HG02938 (cell line): ENCODE results near the gene MID1.

Experiments used
- ATAC-seq: cut with Tn5 transposase; IDR thresholded peaks from one replicate; pipeline ENCODE4 v1.9.1; 2021; ENCODE audit warnings: mild to moderate bottlenecking, moderate library complexity; ENCODE audit not compliant: unreplicated experiment

The MID1 gene

DNA sequence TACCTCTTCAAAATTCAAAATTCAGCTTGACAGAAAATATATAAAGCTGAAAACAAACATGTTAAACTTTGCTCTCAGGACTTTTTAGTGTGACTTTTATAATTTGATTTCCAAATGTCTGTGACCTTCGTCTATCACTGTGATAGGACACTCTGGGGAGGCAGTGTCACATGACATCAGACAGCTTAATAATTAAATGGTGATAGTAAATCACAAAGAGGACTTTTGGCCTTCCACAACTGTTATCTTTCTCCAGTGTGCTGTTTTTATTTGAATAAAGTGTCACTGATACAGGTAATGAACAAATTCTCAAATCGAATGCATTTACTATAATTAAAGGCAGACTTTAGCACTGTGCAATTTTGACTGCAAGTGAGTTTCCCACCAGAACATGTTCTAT, 83.1 kb downstream of the MID1 start:
- no peak for ATAC-seq

DNA sequence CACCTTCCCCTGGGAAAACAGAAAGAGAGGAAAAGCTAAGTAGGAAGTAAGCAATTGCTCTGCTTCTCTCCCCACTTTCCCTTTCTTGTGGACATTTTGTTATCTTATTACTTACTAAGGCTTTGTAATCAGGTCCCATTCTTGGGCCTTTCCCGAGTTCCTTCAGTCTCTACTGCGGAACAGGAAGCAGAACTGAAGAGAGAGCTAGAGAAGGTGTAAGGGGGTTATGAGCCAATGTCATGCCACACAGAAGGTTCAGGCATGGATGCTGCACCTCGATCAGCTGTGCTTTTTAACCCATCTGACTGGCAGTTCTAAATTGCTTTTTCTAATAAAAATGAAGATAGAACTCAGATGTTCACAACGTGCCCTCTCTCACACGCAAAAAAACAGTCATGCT, 83.6 kb downstream of the MID1 start:
- no peak for ATAC-seq

DNA sequence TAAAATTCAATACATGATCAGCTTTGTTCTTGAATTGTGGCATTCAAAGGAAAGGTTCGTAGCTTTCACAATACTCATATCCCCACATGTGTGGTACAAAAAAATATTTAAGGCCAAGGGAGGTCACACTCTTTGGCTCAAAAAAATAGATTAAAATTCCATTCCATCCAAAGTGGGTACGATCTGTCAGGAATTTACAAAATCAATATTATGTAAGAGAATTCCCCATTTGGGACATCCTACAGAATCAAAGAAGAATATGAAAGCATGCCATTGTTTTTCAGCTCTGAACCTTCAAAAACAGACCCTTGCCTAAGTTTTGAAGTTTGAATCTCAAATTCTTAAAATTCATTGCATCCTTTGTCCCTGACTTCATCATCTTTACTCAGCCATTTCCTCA, 85.8 kb downstream of the MID1 start:
- ATAC-seq: no peak

DNA sequence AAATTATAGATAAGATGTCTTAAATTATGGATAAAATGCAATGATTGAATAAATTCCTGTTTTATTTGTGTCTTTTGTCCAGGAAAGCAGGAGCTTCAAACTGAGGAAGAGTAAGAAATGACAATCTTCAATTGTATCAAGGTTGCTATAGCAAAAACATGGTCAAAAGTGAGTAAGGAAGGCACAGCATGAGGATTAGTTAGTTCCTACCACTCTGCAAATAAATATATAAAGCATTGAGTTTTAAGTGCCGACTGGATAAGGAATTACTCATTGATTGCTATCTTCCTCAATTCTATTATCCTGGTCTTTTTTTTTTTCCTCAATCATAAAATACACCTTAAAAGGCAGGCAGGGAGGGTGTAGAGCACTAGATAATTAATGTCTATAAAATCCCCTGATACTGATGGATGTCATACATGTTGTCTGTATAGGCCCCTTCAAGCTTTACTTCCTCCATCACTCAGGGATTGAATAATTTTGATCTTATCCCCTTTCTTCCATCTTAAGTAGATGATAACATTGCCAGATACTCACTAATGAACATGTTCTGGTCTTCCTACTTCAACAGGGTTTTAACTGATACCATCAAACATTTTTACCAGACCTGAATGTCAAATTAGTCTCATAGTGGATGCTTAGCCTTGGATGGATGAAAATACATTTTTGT, 86.6 kb downstream of the MID1 start:
- no peak for ATAC-seq

DNA sequence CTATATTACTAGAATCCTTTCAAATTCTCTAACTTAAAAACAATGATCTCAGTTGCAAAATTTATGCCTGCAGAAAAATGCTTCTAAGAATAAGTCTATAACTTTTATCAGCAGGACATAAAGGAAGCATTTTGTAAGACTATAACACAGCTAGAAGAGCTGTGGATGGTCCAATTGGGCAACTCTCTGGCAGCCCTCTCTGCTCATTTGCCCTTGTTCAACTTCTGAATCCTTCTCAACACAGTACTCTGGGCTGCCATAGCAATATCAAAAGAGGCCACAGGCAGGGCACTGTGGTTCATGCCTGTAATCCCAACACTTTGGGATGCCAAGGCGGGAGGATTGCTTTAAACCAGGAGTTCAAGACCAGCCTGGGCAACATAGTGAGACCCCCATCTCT, 88.5 kb downstream of the MID1 start:
- no peak for ATAC-seq

DNA sequence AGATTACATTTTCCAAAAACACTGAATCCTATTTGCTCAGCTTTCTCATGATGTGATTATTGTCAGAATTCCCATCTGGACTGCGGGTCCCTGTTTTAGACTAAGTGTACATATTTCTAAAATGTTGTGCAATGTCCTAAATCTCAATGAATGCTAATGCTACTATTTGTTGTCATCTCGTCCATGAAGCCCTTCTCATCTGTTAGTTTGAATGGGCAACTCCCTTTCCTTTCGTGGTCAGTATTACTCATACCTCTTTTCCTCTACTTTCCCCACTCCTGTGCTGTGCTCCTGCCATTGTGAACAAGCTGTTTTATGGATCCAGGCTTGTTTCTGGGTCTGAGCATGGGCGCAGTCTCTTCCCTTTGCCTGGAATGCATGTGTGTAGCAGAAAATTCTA, 91.0 kb downstream of the MID1 start:
- no peak for ATAC-seq

DNA sequence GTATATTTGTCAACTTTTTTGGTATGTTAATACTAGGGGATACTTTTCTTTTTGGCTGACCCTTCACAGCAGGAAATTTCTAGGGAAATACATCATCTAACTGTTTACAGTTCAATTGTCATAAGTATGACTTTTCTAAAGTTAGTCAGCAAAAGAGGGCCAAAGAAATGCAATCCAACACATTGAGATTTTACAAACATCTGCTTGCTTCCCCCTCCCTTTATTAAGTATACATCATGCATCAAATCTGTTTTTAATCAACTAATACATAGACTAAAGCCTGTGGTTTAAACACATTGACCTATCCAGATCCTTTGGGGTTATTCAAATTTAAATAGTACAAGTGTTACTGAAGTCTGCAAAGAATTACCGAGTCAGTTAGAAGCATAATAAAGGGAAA, 93.9 kb downstream of the MID1 start:
- ATAC-seq: no peak

DNA sequence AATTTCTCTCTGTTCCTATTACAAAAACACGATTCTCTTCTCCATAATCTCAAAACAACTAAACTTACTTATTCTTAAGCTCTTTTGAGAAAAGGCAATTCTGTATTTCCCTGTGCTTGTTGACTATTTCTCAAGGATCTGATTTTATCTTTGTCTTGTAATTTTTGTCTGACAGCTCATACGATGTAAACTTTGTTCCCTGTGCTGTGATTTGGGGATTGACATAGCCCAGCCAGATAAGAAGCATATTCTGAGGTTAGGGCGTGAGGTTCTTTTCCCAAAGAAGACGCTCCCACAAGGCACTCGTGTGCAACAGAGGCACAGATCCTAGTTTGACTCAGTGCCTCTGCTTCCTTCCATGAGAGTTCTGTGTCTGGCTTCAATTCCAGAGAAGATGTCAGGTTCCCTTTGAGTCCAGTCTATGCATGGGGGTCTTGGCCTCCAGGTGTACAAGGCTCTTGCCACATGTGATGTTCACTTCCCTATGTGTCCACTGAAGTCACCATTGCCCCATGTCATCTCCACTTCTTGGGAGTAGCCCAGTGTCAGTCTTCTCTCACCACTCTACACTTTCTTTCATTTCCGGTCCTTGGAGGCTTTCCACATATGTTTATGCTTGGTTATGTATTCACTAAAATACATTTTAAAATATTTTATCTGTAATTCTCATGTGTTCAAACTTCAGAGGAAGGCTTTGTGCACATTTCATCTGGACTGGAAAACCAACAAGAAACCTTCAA, 94.8 kb downstream of the MID1 start:
- ATAC-seq: no peak

DNA sequence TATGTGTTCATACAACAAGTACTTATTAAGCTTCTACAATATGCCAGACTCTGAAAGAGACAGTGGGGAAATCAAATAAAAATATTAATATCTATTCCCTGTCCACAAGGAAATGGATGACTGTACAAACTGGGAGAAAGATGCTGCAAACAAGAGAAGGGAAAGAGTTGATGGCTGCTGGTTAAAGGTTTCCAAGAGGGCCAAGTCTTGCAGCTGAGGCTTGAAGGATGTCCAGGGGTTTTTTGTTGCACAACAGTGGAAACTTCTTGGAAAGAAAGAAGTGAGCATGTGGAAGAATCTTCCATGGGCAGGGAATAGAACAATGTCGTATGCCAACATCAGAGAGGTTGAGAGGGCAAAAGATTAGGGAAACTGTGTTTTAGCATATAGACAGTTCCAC, 95.8 kb downstream of the MID1 start:
- no peak for ATAC-seq

DNA sequence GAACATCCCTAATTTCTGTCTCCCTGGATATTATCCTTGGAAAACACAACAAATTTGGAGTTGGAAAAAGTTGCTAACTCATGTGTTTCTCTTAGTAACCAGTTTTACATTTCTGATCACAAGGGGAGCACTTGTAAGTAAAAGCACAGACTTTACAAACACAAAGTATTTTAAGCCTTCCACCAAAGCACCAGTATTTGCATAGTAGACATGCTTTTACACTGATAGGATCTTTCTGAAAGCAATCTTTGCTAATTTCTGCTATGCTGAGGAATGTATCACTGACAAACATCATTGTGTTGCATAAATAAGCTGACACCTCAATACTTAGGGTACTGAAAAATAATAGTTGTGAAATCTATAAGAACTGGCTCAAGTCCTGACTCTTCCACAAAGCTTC, 100.6 kb downstream of the MID1 start:
- ATAC-seq: no peak

DNA sequence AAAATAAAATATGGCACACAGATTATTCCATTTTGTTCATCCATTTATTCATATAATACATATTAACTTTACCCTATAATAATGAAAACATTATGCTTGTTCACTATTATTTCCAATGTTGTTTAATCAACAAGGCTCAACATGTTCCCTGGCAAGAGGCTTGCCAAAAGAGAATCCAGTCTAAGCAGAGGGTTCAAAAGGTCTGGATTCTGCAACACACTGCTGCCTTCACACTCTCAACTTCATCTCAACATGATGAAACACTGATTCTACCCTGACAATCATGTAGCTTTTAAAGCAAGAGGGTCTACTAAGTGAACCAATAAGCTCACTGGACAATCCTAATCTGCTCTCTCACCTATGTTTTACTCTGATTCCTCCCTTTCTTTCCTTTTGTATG, 101.1 kb downstream of the MID1 start:
- no peak for ATAC-seq

DNA sequence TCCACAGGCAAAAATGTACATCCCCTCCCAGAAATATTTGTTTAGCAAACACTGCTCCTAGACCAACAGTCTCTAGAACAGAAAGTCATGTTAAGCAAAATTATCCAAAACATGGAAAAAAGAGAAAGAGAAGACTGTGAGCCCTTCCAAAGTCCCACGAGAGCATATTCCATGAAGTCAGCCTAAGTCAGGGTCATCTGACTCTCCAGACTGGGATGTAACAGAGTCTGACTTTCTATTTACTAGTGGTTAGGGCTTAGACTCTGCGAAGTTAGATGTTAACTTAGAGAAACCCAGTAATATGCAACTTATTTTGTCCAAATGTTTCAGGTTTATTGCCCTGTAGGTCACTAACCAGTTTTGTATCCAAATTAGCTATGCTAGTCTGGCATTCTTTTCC, 102.3 kb downstream of the MID1 start:
- no peak for ATAC-seq

DNA sequence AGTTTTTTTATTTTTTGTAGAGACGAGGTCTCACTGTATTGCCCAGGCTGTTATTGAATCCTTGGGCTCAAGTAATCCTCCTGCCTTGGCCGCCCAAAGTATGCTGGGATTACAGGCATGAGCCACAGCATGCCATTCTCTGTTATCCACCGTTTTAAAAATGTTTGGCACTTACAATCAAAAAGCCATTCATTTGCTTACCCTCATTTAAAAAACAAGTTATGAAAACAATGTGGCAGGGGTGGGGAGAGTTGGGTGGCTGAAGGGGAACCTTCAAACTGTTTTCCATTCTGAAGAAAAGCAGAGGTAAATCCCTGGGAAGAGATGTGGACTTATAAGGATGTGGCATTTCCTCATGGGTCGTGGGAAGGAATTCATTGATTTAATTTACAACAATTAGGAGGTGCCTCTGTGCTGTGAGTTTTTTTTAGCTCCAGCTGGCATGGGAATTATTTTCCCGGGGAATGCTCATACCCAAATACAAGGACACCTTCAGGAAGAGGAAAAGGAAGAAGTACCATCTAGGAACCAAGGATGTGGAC, 103.5 kb downstream of the MID1 start:
- no peak for ATAC-seq

DNA sequence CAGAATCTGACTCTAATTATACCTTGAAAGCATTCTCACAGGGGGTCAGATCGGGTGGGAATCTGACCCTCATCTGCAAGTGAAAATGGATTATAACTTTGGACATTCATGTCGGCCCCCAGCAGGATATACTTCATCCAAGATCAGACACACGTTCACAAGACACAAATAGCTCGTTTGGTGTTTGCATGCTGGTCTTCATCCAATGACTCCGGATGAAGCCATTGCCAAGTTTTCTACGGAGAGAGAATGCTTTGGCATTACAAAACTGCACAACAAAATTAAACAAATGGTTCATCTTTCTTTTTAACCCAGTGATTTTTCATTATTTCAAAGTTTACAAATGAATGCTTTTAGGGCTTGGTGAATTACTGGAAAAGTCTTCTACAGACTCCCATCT, 105.5 kb downstream of the MID1 start:
- no peak for ATAC-seq

DNA sequence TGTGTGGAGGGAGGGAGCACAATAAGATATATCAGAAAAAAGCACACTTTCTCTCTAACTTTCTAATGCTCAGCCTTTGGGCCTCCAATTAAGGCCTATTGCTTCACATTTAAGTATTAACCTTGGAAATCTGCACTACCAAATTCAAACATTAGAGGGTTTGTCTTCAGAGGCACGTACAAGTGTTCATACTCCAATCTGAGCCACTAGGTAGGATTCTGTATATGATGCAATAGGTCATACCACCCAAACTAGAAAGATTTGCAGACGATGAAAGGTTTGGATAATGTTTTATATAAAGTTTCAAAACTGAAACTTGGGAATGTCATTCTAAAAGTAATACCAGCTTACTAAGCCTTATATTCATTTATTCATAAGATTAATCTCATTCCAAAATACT, 106.4 kb downstream of the MID1 start:
- no peak for ATAC-seq

DNA sequence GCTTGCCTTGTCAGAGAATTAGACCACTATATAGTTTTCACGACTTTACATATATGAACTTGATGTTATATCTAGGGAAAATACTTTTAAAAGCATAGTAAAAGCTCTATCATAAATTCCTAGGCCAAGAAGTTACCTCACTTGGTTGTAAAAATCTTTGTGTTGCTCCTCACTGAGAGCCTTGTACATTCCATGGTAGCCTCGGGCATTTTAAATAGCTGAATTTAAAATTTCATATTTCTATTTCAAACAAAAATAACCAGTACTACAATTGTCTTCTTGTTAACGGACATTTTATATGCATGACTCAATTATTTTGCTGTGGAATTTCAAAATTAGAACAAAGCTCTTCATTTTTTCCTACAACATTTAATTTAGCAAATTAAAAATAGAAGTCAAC, 107.6 kb downstream of the MID1 start:
- no peak for ATAC-seq

DNA sequence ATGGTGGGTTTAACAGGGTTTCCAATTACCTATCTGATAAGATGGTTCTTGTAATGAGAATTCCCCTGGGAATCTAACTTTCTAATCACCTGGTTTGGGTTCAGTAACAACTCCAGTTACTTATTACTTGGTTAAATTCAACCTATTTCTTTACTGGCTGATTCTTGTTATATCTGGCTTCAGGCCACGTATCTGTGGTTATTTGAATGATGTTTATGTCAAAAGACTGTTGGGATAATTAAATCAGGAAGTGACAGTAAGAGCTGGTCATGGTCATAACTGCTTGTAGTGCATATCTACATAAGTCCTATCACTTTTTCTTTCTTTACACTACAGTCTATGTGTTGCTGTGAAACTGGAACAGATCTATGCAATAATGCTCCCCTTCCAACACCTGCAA, 108.1 kb downstream of the MID1 start:
- no peak for ATAC-seq

DNA sequence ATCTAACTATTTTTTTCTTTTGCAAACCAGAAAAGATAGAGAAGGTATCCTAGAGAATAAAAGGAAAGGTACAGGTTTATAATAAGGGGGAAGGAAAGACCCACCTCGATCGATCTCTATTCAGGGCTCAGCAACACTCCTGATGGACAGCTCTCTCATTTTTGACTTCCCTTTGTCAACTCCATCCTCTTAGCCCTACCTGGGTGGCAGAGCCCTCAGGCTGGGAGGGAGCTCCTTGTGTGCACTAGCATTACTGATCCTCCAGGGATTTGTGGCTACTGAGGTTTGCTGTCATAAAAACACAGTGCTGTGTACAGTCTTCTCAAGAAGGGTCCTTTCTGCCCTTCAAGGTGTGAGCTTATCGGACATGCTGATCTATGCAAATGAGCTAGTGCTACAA, 111.0 kb downstream of the MID1 start:
- ATAC-seq: no peak

DNA sequence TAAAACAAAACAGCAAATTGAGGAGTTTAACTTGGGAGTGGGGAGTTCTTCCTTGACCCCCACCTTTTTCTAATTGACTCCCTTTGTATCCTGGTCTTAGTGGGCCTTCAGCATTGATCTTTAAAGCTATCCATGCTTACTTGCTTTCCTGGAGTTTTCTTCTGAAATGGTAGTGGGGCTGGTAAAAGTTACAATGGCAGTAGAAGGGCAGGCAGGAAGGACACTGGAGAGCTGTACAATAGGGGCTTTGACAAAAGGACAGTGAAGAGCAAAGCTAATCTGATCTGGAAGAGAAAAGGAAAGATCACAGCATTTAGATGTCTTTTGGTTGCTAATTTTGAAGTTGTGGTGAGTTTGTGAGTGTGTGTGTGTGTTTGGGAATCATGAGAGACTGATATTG, 111.5 kb downstream of the MID1 start:
- no peak for ATAC-seq

DNA sequence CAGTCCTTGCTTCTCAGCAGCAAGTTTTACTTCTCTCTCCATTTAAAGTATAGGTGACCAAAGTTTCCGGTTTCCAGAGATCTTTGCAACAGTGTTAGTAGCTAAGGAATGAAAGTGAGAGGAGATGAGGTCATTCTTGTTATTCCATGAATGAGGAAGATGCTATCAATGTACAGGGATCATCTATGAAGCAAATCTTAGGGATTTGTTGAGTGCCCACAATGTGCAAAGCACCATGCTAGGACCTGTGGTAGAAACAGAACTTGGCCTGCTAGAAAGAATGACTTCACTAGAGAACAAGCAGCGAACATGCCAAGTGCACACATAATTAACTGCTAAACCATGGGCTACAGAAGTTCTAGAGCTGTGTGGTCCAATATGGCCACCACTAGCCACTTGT, 112.5 kb downstream of the MID1 start:
- ATAC-seq: no peak

DNA sequence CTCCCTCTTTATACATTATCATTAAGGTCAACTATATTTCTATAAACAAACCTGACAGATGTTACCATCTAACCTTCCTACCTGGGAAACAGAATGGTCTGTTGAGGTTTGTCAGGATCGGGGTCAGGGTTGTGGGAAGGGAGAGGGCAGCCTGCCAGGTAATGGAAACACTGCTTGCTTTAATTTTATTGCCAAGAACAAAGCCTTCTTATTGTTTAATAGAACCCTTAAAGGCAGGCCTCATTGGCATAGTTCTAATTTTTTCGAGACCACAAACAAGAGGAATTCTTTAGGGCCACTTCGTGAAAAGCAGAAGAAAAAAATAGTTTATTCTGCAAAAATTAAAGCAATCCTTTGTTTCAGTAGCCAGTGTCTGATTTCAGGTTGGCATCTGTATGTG, 113.2 kb downstream of the MID1 start:
- ATAC-seq: no peak

DNA sequence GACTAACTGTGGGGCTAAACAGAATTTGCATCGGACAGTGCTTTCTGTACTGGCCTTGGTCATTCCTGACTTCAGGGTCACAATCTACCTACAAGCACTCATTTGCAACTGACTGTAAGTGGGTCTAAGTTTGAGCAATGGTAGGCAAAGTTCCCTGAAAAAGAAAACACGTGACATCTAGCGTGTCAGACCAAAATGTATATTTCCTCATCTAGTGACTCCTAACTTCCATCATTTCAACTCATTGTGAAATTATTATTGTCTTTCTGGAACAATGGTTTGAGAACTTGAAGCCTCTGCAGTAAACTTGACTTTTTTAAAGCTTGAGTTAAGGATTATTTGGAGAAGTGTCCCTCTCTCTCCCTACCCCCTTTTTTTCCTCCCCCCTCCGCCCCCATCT, 113.6 kb downstream of the MID1 start:
- no peak for ATAC-seq

DNA sequence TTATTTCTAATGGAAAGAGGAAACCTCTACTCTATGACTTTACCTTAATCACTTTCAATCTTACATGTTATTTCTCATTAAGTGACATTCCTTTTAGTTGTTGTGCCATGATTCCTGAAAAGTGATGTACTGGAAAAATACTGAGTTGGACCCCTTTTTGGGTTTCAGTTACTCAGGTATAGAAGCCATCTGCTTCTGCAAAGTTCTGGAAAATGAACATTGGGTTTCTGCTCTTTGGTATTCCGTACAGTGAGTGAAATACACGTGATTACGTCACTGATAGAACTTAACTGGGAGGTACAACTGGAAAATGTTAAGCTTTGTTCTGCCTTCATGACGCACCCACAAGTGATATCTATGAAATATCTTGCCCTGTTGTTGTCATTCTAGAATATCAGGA, 114.7 kb downstream of the MID1 start:
- ATAC-seq: no peak
